ENCODE results near the gene GRIK5.
A peak's percentile ranks its signal among the peaks of the same experiment; 100 is the strongest.

The GRIK5 gene

GRCh38 chr19:42076380-42076944 lies 6.5 kb upstream of the GRIK5 start:
- peak in 1 of 2 donors; percentile 22 for DNase-seq (ENCODE audit: low read depth in 2 of 2)

- DNase-seq (ENCODE audit: low read depth in 2 of 2) = peak; percentile 90 to 94
Observed at GRCh38 chr19:42075616-42076379, 5.8 kb upstream of the GRIK5 start, which contains the start of gene ZNF574. Gene ZNF574, plus strand, starts transcription at chr19:42076166. Its CDS starts 2,441 bp downstream, at chr19:42078607.

- DNase-seq (ENCODE audit: low read depth in 2 of 2) = no peak
Observed at GRCh38 chr19:42075364-42075615, 5.3 kb upstream of the GRIK5 start.

- no peak for DNase-seq (ENCODE audit: low read depth in 2 of 2)
Observed at GRCh38 chr19:42074513-42075363, 4.7 kb upstream of the GRIK5 start.

- no peak for DNase-seq (ENCODE audit: low read depth in 2 of 2)
Observed at GRCh38 chr19:42071247-42071646, 1.2 kb upstream of the GRIK5 start.

GRCh38 chr19:42068756-42069571 lies 1.0 kb downstream of the GRIK5 start:
- DNase-seq (ENCODE audit: low read depth in 2 of 2) = no peak

GRCh38 chr19:42068361-42068755 lies 1.6 kb downstream of the GRIK5 start:
- DNase-seq (ENCODE audit: low read depth in 2 of 2) = no peak

GRCh38 chr19:42067315-42067888 lies 2.6 kb downstream of the GRIK5 start:
- no peak for DNase-seq (ENCODE audit: low read depth in 2 of 2)

GRCh38 chr19:42066075-42066754 lies 3.8 kb downstream of the GRIK5 start:
- no peak for DNase-seq (ENCODE audit: low read depth in 2 of 2)

GRCh38 chr19:42065511-42065910 lies 4.5 kb downstream of the GRIK5 start:
- no peak for DNase-seq (ENCODE audit: low read depth in 2 of 2)

- no peak for DNase-seq (ENCODE audit: low read depth in 2 of 2)
Observed at GRCh38 chr19:42065051-42065450, 5.0 kb downstream of the GRIK5 start.

GRCh38 chr19:42064432-42064831 lies 5.6 kb downstream of the GRIK5 start:
- no peak for DNase-seq (ENCODE audit: low read depth in 2 of 2)

GRCh38 chr19:42062381-42062780 lies 7.6 kb downstream of the GRIK5 start:
- DNase-seq (ENCODE audit: low read depth in 2 of 2) = no peak

GRCh38 chr19:42060117-42060516 lies 9.9 kb downstream of the GRIK5 start:
- no peak for DNase-seq (ENCODE audit: low read depth in 2 of 2)

GRCh38 chr19:42059196-42059595 lies 10.8 kb downstream of the GRIK5 start:
- DNase-seq (ENCODE audit: low read depth in 2 of 2) = no peak

GRCh38 chr19:42057846-42058245 lies 12.2 kb downstream of the GRIK5 start:
- DNase-seq (ENCODE audit: low read depth in 2 of 2) = no peak

GRCh38 chr19:42054205-42054604 lies 15.8 kb downstream of the GRIK5 start:
- no peak for DNase-seq (ENCODE audit: low read depth in 2 of 2)

- DNase-seq (ENCODE audit: low read depth in 2 of 2) = no peak
Observed at GRCh38 chr19:42053037-42053935, 16.7 kb downstream of the GRIK5 start.

GRCh38 chr19:42052241-42052863 lies 17.7 kb downstream of the GRIK5 start:
- DNase-seq (ENCODE audit: low read depth in 2 of 2) = no peak

Measured in stimulated activated CD4-positive, alpha-beta T cell treated with anti-CD3 and anti-CD28 coated beads, Interleukin-1b, Interleukin-23, amount 100 ng/mL, for 1 hour (primary cell).